Small intestine (tissue), 7 donors: ENCODE results near the gene MEAK7. TPM values are rescaled to one million over a fixed set of nuclear protein-coding genes. Genes with fewer than 3 reads are reported as not detected.

ENCODE experiments used
- DNase-seq, 2 donors: peaks; one replicate each; pipeline versions ENCODE4 v3.0.0 to v3.0.0-alpha.2; 2013
- FAIRE-seq: peaks from 2 replicates; lab custom pipeline; 2012; peaks lifted over from hg19 to GRCh38; lab: Jason Lieb, UNC
- H3K27ac ChIP-seq, 3 donors: one replicate each; pipeline ENCODE4 v1.5.1; 2013; ENCODE audit warnings: low read length in 2 of 3, mild to moderate bottlenecking in 2 of 3, control low read depth in 1 of 3, inconsistent platforms in 1 of 3, low read depth in 1 of 3, moderate library complexity in 1 of 3
- H3K27me3 ChIP-seq, 3 donors: one replicate each; pipeline ENCODE4 v1.6.1; 2013; ENCODE audit warnings: low read length in 3 of 3, inconsistent platforms in 1 of 3; ENCODE audit not compliant: control insufficient read depth in 3 of 3, insufficient read depth in 3 of 3
- H3K36me3 ChIP-seq, 3 donors: one replicate each; pipeline ENCODE4 v1.6.1; 2013; ENCODE audit warnings: low read length in 3 of 3, inconsistent platforms in 1 of 3, low read depth in 1 of 3, mild to moderate bottlenecking in 1 of 3, moderate library complexity in 1 of 3; ENCODE audit not compliant: control insufficient read depth in 3 of 3, insufficient read depth in 2 of 3
- H3K4me1 ChIP-seq, 3 donors: one replicate each; pipeline ENCODE4 v1.6.1; 2013; ENCODE audit warnings: low read length in 2 of 3, inconsistent platforms in 1 of 3, low read depth in 1 of 3, mild to moderate bottlenecking in 1 of 3, moderate library complexity in 1 of 3; ENCODE audit not compliant: control insufficient read depth in 3 of 3, insufficient read depth in 2 of 3
- H3K4me3 ChIP-seq, 3 donors: one replicate each; pipeline ENCODE4 v1.5.1; 2013; ENCODE audit warnings: low read length in 3 of 3, control low read depth in 1 of 3, inconsistent platforms in 1 of 3, low read depth in 1 of 3, mild to moderate bottlenecking in 1 of 3, moderate library complexity in 1 of 3
- H3K9me3 ChIP-seq, 2 donors: one replicate each; pipeline ENCODE4 v1.6.1; 2013; ENCODE audit warnings: low read depth in 1 of 2, low read length in 1 of 2; ENCODE audit not compliant: control insufficient read depth in 2 of 2, insufficient read depth in 1 of 2
- WGBS, 3 donors: extraction: QIAGEN DNeasy Blood & Tissue Kit; methylation state at CpG; one replicate each; pipeline ENCODE4 v1.1.7; 2013; 5-methylcytosine and 5-hydroxymethylcytosine counted together
- polyA plus RNA-seq, 4 donors: library from polyadenylated mRNA; stranded (reverse) in 3 of 4; unstranded in 1 of 4; fragments of 200-250 nt in 3 of 4; fragments of 120-200 nt in 1 of 4; gene quantifications; one replicate each; pipeline versions ENCODE4 v1.2.1 to v1.2.3, GENCODE V29; 2013
- donor health status: healthy with polysubstance abuse.
- donor health status: control.
- donor health status: control.
- donor health status: Bipolar disorder and iron deficiency.
- donor health status: healthy.

Gene MEAK7
- polyA plus RNA-seq, 4 donors: 7.3 to 9.2 (median 7.4) TPM

- Histone ChIP-seq H3K27me3 (no peaks in the 10 kb centered on the region), H3K9me3 (no peaks in the 10 kb centered on the region), H3K36me3 (peaks cover 3 to 45% (median 8%) of the 10 kb centered on the region in 3 donors), H3K4me1 (no peaks in the 10 kb centered on the region), H3K4me3 (no peak overlapping the region), H3K27ac (no peak overlapping the region)
- 84 to 87% (median 87%) methylated on average over 13 of the region's 13 CpGs for WGBS, 3 donors
- DNase-seq: no peak
- no peak for FAIRE-seq
These were observed 26.1 kb downstream of the MEAK7 start for GRCh38 chr16:84478172-84478947.

- no peak for DNase-seq
These were observed 26.8 kb downstream of the MEAK7 start for GRCh38 chr16:84477661-84478060.

GRCh38 chr16:84476401-84476800, 28.1 kb downstream of the MEAK7 start:
- Histone ChIP-seq H3K36me3 (peaks cover 3 to 29% (median 8%) of the 10 kb centered on the region in 3 donors), H3K4me1 (no peaks in the 10 kb centered on the region), H3K4me3 (no peak overlapping the region), H3K27me3 (no peaks in the 10 kb centered on the region), H3K27ac (no peak overlapping the region), H3K9me3 (peaks cover 0 to 11% of the 10 kb centered on the region in 2 donors)
- FAIRE-seq: no peak
- 92 to 97% (median 97%) methylated on average over 8 of the region's 8 CpGs for WGBS, 3 donors
- no peak for DNase-seq

More at GRCh38 chr16:84477661-84478060, 26.8 kb downstream of the MEAK7 start:
- H3K27me3 ChIP-seq: no peaks in the 10 kb centered on the region
- H3K4me3 ChIP-seq: no peak overlapping the region
- H3K27ac ChIP-seq: no peak overlapping the region
- peaks cover 3 to 38% (median 8%) of the 10 kb centered on the region in 3 donors for H3K36me3 ChIP-seq
- no peaks in the 10 kb centered on the region for H3K4me1 ChIP-seq
- no peaks in the 10 kb centered on the region for H3K9me3 ChIP-seq
- no peak for FAIRE-seq
- 34 to 69% (median 45%) methylated on average over 7 of the region's 7 CpGs for WGBS, 3 donors

- H3K4me1 ChIP-seq: no peaks in the 10 kb centered on the region
- 90 to 93% (median 93%) methylated on average over 8 of the region's 8 CpGs for WGBS, 3 donors
- no peak overlapping the region for H3K27ac ChIP-seq
- DNase-seq (no peak), FAIRE-seq (no peak)
- H3K9me3 ChIP-seq: peaks cover 0 to 17% of the 10 kb centered on the region in 2 donors
- no peak overlapping the region for H3K4me3 ChIP-seq
- no peaks in the 10 kb centered on the region for H3K27me3 ChIP-seq
- H3K36me3 ChIP-seq: peaks cover 2 to 27% (median 8%) of the 10 kb centered on the region in 3 donors
These were observed 28.7 kb downstream of the MEAK7 start for GRCh38 chr16:84475643-84476240.

GRCh38 chr16:84471966-84472365, 32.5 kb downstream of the MEAK7 start:
- DNase-seq: no peak
- Histone ChIP-seq H3K27me3 (no peaks in the 10 kb centered on the region), H3K36me3 (peaks cover 0 to 11% (median 4%) of the 10 kb centered on the region in 3 donors), H3K4me1 (no peaks in the 10 kb centered on the region), H3K27ac (no peak overlapping the region), H3K4me3 (no peak overlapping the region), H3K9me3 (peaks cover 0 to 23% of the 10 kb centered on the region in 2 donors)
- FAIRE-seq: no peak
- 92 to 100% (median 96%) methylated on average over 4 of the region's 4 CpGs for WGBS, 3 donors

- H3K9me3 ChIP-seq: peaks cover 0 to 25% of the 10 kb centered on the region in 2 donors
- H3K36me3 ChIP-seq: peaks cover 0 to 9% (median 5%) of the 10 kb centered on the region in 3 donors
- no peak overlapping the region for H3K4me3 ChIP-seq
- H3K27ac ChIP-seq: no peak overlapping the region
- no peak for DNase-seq
- FAIRE-seq: no peak
- no peaks in the 10 kb centered on the region for H3K27me3 ChIP-seq
- H3K4me1 ChIP-seq: no peaks in the 10 kb centered on the region
- 97 to 98% (median 98%) methylated on average over 7 of the region's 7 CpGs for whole genome bisulfite sequencing, 3 donors
These were observed 33.1 kb downstream of the MEAK7 start for GRCh38 chr16:84471316-84471715.

GRCh38 chr16:84467709-84468108, 36.8 kb downstream of the MEAK7 start:
- Histone ChIP-seq H3K36me3 (peaks cover 0 to 36% (median 13%) of the 10 kb centered on the region in 3 donors), H3K27ac (no peak overlapping the region), H3K4me1 (no peaks in the 10 kb centered on the region), H3K4me3 (no peak overlapping the region), H3K27me3 (no peaks in the 10 kb centered on the region), H3K9me3 (peaks cover 0 to 25% of the 10 kb centered on the region in 2 donors)
- FAIRE-seq: no peak
- no peak for DNase-seq

- 83 to 95% (median 92%) methylated on average over 1 of the region's 1 CpG for WGBS, 3 donors
- no peaks in the 10 kb centered on the region for H3K4me1 ChIP-seq
- DNase-seq (no peak), FAIRE-seq (no peak)
- peaks cover 0 to 22% of the 10 kb centered on the region in 2 donors for H3K9me3 ChIP-seq
- H3K36me3 ChIP-seq: peaks cover 0 to 40% (median 13%) of the 10 kb centered on the region in 3 donors
- H3K4me3 ChIP-seq: no peak overlapping the region
- H3K27me3 ChIP-seq: no peaks in the 10 kb centered on the region
- no peak overlapping the region for H3K27ac ChIP-seq
These were observed 37.2 kb downstream of the MEAK7 start for GRCh38 chr16:84467256-84467655.
